GM23248 (cell line): ENCODE results near the gene NFATC2. TPM values are rescaled to one million over a fixed set of nuclear protein-coding genes. Genes with fewer than 3 reads are reported as not detected.

ENCODE experiments used
- DNase-seq: peaks from one replicate; pipeline ENCODE4 v3.0.0-alpha.2; 2015
- H2AFZ ChIP-seq: fragments of 200-600 bp; sonication (generic); 2 replicates; pipeline ENCODE4 v1.6.1; 2016; ENCODE audit warnings: antibody characterized with exemption
- H3F3A ChIP-seq: fragments of 200-600 bp; sonication (generic); 2 replicates; pipeline ENCODE4 v1.6.1; 2016; ENCODE audit warnings: mild to moderate bottlenecking, antibody characterized with exemption, mixed run types; ENCODE audit not compliant: insufficient read depth
- H3K27ac ChIP-seq: fragments of 200-600 bp; sonication (generic); 2 replicates; pipeline ENCODE4 v1.5.1; 2016; ENCODE audit warnings: mild to moderate bottlenecking
- H3K27me3 ChIP-seq: fragments of 200-600 bp; sonication (generic); replicated peaks from 2 replicates; pipeline ENCODE4 v1.6.1; 2016; ENCODE audit warnings: mild to moderate bottlenecking; ENCODE audit not compliant: insufficient read depth
- H3K36me3 ChIP-seq: fragments of 200-600 bp; sonication (generic); 2 replicates; pipeline ENCODE4 v1.6.1; 2016; ENCODE audit warnings: low read depth, mild to moderate bottlenecking
- H3K4me1 ChIP-seq: fragments of 200-600 bp; sonication (generic); 2 replicates; pipeline ENCODE4 v1.6.1; 2016; ENCODE audit warnings: mild to moderate bottlenecking; ENCODE audit not compliant: insufficient read depth
- H3K4me2 ChIP-seq: fragments of 200-600 bp; sonication (generic); one replicate; pipeline ENCODE4 v1.6.1; 2016; ENCODE audit warnings: mild to moderate bottlenecking; ENCODE audit not compliant: unreplicated experiment
- H3K4me3 ChIP-seq: fragments of 200-600 bp; sonication (generic); 2 replicates; pipeline ENCODE4 v1.5.1; 2016; ENCODE audit warnings: mild to moderate bottlenecking
- H3K79me2 ChIP-seq: fragments of 200-600 bp; sonication (generic); 2 replicates; pipeline ENCODE4 v1.6.1; 2016; ENCODE audit warnings: mild to moderate bottlenecking; ENCODE audit not compliant: insufficient read depth
- H3K9ac ChIP-seq: fragments of 200-600 bp; sonication (generic); 2 replicates; pipeline ENCODE4 v1.6.1; 2016; ENCODE audit warnings: mild to moderate bottlenecking
- H3K9me2 ChIP-seq: fragments of 200-600 bp; sonication (generic); 2 replicates; pipeline ENCODE4 v1.6.1; 2016; ENCODE audit warnings: mixed run types, mild to moderate bottlenecking, moderate library complexity; ENCODE audit not compliant: insufficient read depth
- H3K9me3 ChIP-seq: fragments of 200-600 bp; sonication (generic); one replicate; pipeline ENCODE4 v1.6.1; 2017; ENCODE audit warnings: low read depth
- H4K20me1 ChIP-seq: fragments of 200-600 bp; sonication (generic); 2 replicates; pipeline ENCODE4 v1.6.0; 2016; ENCODE audit not compliant: insufficient read depth
- EZH2 ChIP-seq: fragments of 200-600 bp; sonication (generic); IDR thresholded peaks from 2 replicates; pipeline ENCODE4 v1.6.1; 2018; ENCODE audit warnings: antibody characterized with exemption, mild to moderate bottlenecking; ENCODE audit not compliant: insufficient read depth, poor library complexity, severe bottlenecking
- EZH2phosphoT487 ChIP-seq: fragments of 200-600 bp; sonication (generic); IDR thresholded peaks from 2 replicates; pipeline ENCODE4 v1.6.1; 2018; ENCODE audit warnings: antibody characterized with exemption, moderate library complexity, mild to moderate bottlenecking, low read depth; ENCODE audit not compliant: insufficient read depth
- WGBS, 2 experiments: methylation state at CpG; one replicate each; pipeline ENCODE4 v1.1.6; 2015 to 2017; ENCODE audit warnings: low lambda C conversion rate in 2 of 2, low coverage in 1 of 2; ENCODE audit errors: missing lambda C conversion rate in 2 of 2; 5-methylcytosine and 5-hydroxymethylcytosine counted together
- in situ Hi-C: fragments of 300-500 bp; cut with MboI; formaldehyde crosslinking; loops from 2 replicates; pipeline ENCODE4 v1.15.0; 2020
- polyA plus RNA-seq: library from polyadenylated mRNA; unstranded; fragments of >200 nt; fragmentation: Nextera tagmentation; extraction: Ambion mirVana; gene quantifications from 2 replicates; pipeline ENCODE4 v1.2.1, GENCODE V29; 2016
- total RNA-seq: library from RNA; depleted of rRNA; stranded (reverse); fragments of >200 nt; shearing (Covaris generic); gene quantifications from 2 replicates; pipeline ENCODE4 v1.2.3, GENCODE V29; 2014

Gene NFATC2
- total and polyA plus RNA-seq, 2 experiments from 2014 or later: 0.11 to 0.14 TPM

- no peaks in the 10 kb centered on the region for H3K9me3 ChIP-seq
- H3K27ac ChIP-seq: peak overlapping the region; percentile 62
- H4K20me1 ChIP-seq: no peaks in the 10 kb centered on the region
- no peaks in the 10 kb centered on the region for H3K79me2 ChIP-seq
- H3K9ac ChIP-seq: peak overlapping the region; percentile 93
- no peaks in the 10 kb centered on the region for H3K9me2 ChIP-seq
- no peaks in the 10 kb centered on the region; the same call in 1 of the 2 replicates for H3K27me3 ChIP-seq
- peak overlapping the region; percentile 40 for H2AFZ ChIP-seq
- peak overlapping the region; percentile 81 for H3K4me3 ChIP-seq
- TF ChIP-seq EZH2 (no peak), EZH2phosphoT487 (no peak)
- WGBS, 2 experiments: 1 to 2% methylated on average over 68 to 75 of the region's 76 CpGs
- in situ Hi-C loops: no loop called here
- no peaks in the 10 kb centered on the region for H3K36me3 ChIP-seq
- H3K4me2 ChIP-seq: peak overlapping the region; percentile 99
- peak; percentile 94 for DNase-seq
- peaks cover 21% of the 10 kb centered on the region for H3F3A ChIP-seq
- peaks cover 36% of the 10 kb centered on the region for H3K4me1 ChIP-seq
These were observed 20.0 kb upstream of the NFATC2 start for GRCh38 chr20:51562332-51563173.

GRCh38 chr20:51562027-51562331 is 19.5 kb upstream of the NFATC2 start:
- in situ Hi-C loops: no loop called here
- DNase-seq: peak; percentile 64
- 1 to 2% methylated on average over 10 of the region's 10 CpGs for WGBS, 2 experiments
- peak overlapping the region; percentile 62 for H3K27ac ChIP-seq
- TF ChIP-seq EZH2phosphoT487 (no peak), EZH2 (no peak)
- no peaks in the 10 kb centered on the region for H3K36me3 ChIP-seq
- H3K79me2 ChIP-seq: no peaks in the 10 kb centered on the region
- H3K9me2 ChIP-seq: no peaks in the 10 kb centered on the region
- peaks cover 36% of the 10 kb centered on the region for H3K4me1 ChIP-seq
- H3K27me3 ChIP-seq: no peaks in the 10 kb centered on the region; the same call in 1 of the 2 replicates
- H3F3A ChIP-seq: peaks cover 21% of the 10 kb centered on the region
- no peaks in the 10 kb centered on the region for H3K9me3 ChIP-seq
- H3K4me3 ChIP-seq: peak overlapping the region; percentile 81
- H4K20me1 ChIP-seq: no peaks in the 10 kb centered on the region
- H2AFZ ChIP-seq: peak overlapping the region; percentile 40
- peak overlapping the region; percentile 99 for H3K4me2 ChIP-seq
- peak overlapping the region; percentile 93 for H3K9ac ChIP-seq

- H3K79me2 ChIP-seq: no peaks in the 10 kb centered on the region
- H3K9ac ChIP-seq: peak overlapping the region; percentile 27
- 10 to 16% methylated on average over 16 of the region's 16 CpGs for WGBS, 2 experiments
- peaks cover 31% of the 10 kb centered on the region for H3K4me1 ChIP-seq
- H2AFZ ChIP-seq: no peak overlapping the region
- H3K9me2 ChIP-seq: no peaks in the 10 kb centered on the region
- no peaks in the 10 kb centered on the region for H4K20me1 ChIP-seq
- peak overlapping the region; percentile 99 for H3K4me2 ChIP-seq
- H3F3A ChIP-seq: peaks cover 21% of the 10 kb centered on the region
- no peak overlapping the region for H3K27ac ChIP-seq
- in situ Hi-C loops: no loop called here
- peak overlapping the region; percentile 81 for H3K4me3 ChIP-seq
- peak; percentile 35 for DNase-seq
- H3K27me3 ChIP-seq: no peaks in the 10 kb centered on the region; the same call in 1 of the 2 replicates
- H3K36me3 ChIP-seq: no peaks in the 10 kb centered on the region
- TF ChIP-seq EZH2 (no peak), EZH2phosphoT487 (no peak)
- H3K9me3 ChIP-seq: no peaks in the 10 kb centered on the region
These were observed 18.2 kb upstream of the NFATC2 start for GRCh38 chr20:51560550-51561307.

- Histone ChIP-seq H3K27ac (no peak overlapping the region), H3K4me2 (no peak overlapping the region), H3K36me3 (no peaks in the 10 kb centered on the region), H3K9me2 (no peaks in the 10 kb centered on the region), H2AFZ (no peak overlapping the region), H3K4me1 (peaks cover 26% of the 10 kb centered on the region), H4K20me1 (no peaks in the 10 kb centered on the region), H3F3A (peaks cover 15% of the 10 kb centered on the region), H3K9ac (no peak overlapping the region), H3K4me3 (no peak overlapping the region), H3K9me3 (no peaks in the 10 kb centered on the region), H3K79me2 (no peaks in the 10 kb centered on the region), H3K27me3 (no peaks in the 10 kb centered on the region; the same call in 1 of the 2 replicates)
- DNase-seq: no peak
- in situ Hi-C loops: no loop called here
- no peak for TF ChIP-seq EZH2phosphoT487
- TF ChIP-seq EZH2: no peak
- 94 to 100% methylated on average over 1 of the region's 1 CpG for WGBS, 2 experiments
These were observed 17.5 kb upstream of the NFATC2 start for GRCh38 chr20:51560042-51560441.
